GM23338 (cell line): ENCODE measurements around the gene LAMB1. TPM values are rescaled to one million over a fixed set of nuclear protein-coding genes. Genes with fewer than 3 reads are reported as not detected.

Experiments
- ATAC-seq: fragments of 200-7000 bp; cut with Tn5 transposase; 3 replicates; pipeline ENCODE4 v1.9.1; 2020
- DNase-seq: peaks from one replicate; pipeline ENCODE4 v3.0.0-alpha.2; 2015; ENCODE audit warnings: low spot score
- H2AFZ ChIP-seq: fragments of 200-600 bp; sonication (generic); 2 replicates; pipeline ENCODE4 v1.8.0; 2016; ENCODE audit warnings: antibody characterized with exemption, mild to moderate bottlenecking, moderate library complexity
- H3F3A ChIP-seq: fragments of 200-600 bp; sonication (generic); replicated peaks from 2 replicates; pipeline ENCODE4 v1.8.0; 2017; ENCODE audit warnings: antibody characterized with exemption, mixed run types, low read depth
- H3K27ac ChIP-seq: fragments of 200-600 bp; sonication (generic); 2 replicates; pipeline ENCODE4 v1.6.1; 2016; ENCODE audit warnings: low read depth
- H3K27me3 ChIP-seq: fragments of 200-600 bp; sonication (generic); 2 replicates; pipeline ENCODE4 v1.8.0; 2016; ENCODE audit warnings: mild to moderate bottlenecking, mixed run types, moderate library complexity; ENCODE audit not compliant: insufficient read depth
- H3K36me3 ChIP-seq: fragments of 200-600 bp; sonication (generic); 2 replicates; pipeline ENCODE4 v1.8.0; 2016; ENCODE audit warnings: mild to moderate bottlenecking; ENCODE audit not compliant: insufficient read depth
- H3K4me1 ChIP-seq: fragments of 200-600 bp; sonication (generic); 2 replicates; pipeline ENCODE4 v1.8.0; 2016; ENCODE audit warnings: mild to moderate bottlenecking, moderate library complexity; ENCODE audit not compliant: insufficient read depth
- H3K4me2 ChIP-seq: fragments of 200-600 bp; sonication (generic); 2 replicates; pipeline ENCODE4 v1.7.1; 2017; ENCODE audit warnings: mixed run types
- H3K4me3 ChIP-seq: fragments of 200-600 bp; sonication (generic); 2 replicates; pipeline ENCODE4 v1.6.1; 2016; ENCODE audit warnings: mixed run types
- H3K79me2 ChIP-seq: fragments of 200-600 bp; sonication (generic); replicated peaks from 2 replicates; pipeline ENCODE4 v1.8.0; 2017; ENCODE audit warnings: mild to moderate bottlenecking; ENCODE audit not compliant: insufficient read depth
- H3K9me2 ChIP-seq: fragments of 200-600 bp; sonication (generic); 2 replicates; pipeline ENCODE4 v1.8.0; 2017; ENCODE audit not compliant: insufficient read depth
- H4K20me1 ChIP-seq: fragments of 200-600 bp; sonication (generic); replicated peaks from 2 replicates; pipeline ENCODE4 v1.8.0; 2017; ENCODE audit warnings: mild to moderate bottlenecking; ENCODE audit not compliant: insufficient read depth
- H3K27ac Mint-ChIP-seq: 2 replicates; pipeline ENCODE4 v1.8.0; 2020; ENCODE audit warnings: inconsistent platforms, mild to moderate bottlenecking, moderate library complexity, mixed read lengths
- H3K27me3 Mint-ChIP-seq: 3 replicates; pipeline ENCODE4 v1.8.0; 2022; ENCODE audit warnings: low read depth, mild to moderate bottlenecking, moderate library complexity, mixed read lengths, inconsistent platforms; ENCODE audit not compliant: insufficient read depth, poor library complexity
- H3K36me3 Mint-ChIP-seq: 3 replicates; pipeline ENCODE4 v1.8.0; 2021; ENCODE audit warnings: low read depth, mild to moderate bottlenecking, inconsistent platforms, moderate library complexity, mixed read lengths
- H3K4me1 Mint-ChIP-seq: 3 replicates; pipeline ENCODE4 v1.8.0; 2020; ENCODE audit warnings: mild to moderate bottlenecking, inconsistent platforms, mixed read lengths
- H3K4me3 Mint-ChIP-seq: 3 replicates; pipeline ENCODE4 v1.8.0; 2021; ENCODE audit warnings: moderate library complexity, mild to moderate bottlenecking, inconsistent platforms, mixed read lengths
- H3K9me3 Mint-ChIP-seq: 3 replicates; pipeline ENCODE4 v1.8.0; 2020; ENCODE audit warnings: moderate library complexity, mild to moderate bottlenecking, inconsistent platforms, mixed read lengths
- CREB1 ChIP-seq: fragments of 250-450 bp; sonication (Bioruptor Pico); IDR thresholded peaks from 2 replicates; pipeline ENCODE4 v1.5.0; 2020; ENCODE audit warnings: low read depth, mild to moderate bottlenecking, moderate library complexity
- EZH2 ChIP-seq: fragments of 200-600 bp; sonication (generic); IDR thresholded peaks from one replicate; pipeline ENCODE4 v1.8.0; 2017; ENCODE audit warnings: antibody characterized with exemption, mild to moderate bottlenecking, low read depth; ENCODE audit not compliant: unreplicated experiment
- EZH2phosphoT487 ChIP-seq: fragments of 200-600 bp; sonication (generic); IDR thresholded peaks from one replicate; pipeline ENCODE4 v1.8.1; 2018; ENCODE audit warnings: antibody characterized with exemption; ENCODE audit not compliant: unreplicated experiment
- JUNB ChIP-seq: IDR thresholded peaks from one replicate; pipeline ENCODE4 v1.6.1; 2016; ENCODE audit warnings: antibody characterized with exemption; ENCODE audit not compliant: unreplicated experiment
- NANOG ChIP-seq: IDR thresholded peaks from 2 replicates; pipeline ENCODE4 v1.6.1; 2016; ENCODE audit warnings: antibody characterized with exemption, borderline replicate concordance
- POLR2AphosphoS5 ChIP-seq: IDR thresholded peaks from 2 replicates; pipeline ENCODE4 v1.6.1; 2016; ENCODE audit warnings: antibody characterized with exemption, low read depth
- STAT1 ChIP-seq: IDR thresholded peaks from one replicate; pipeline ENCODE4 v1.6.1; 2016; ENCODE audit warnings: antibody characterized with exemption; ENCODE audit not compliant: unreplicated experiment
- ZNF114 ChIP-seq: fragments of 250-450 bp; sonication (Bioruptor Pico); IDR thresholded peaks from 2 replicates; pipeline ENCODE4 v1.5.0; 2020; ENCODE audit warnings: mild to moderate bottlenecking, moderate library complexity
- ZNF331 ChIP-seq: fragments of 250-450 bp; sonication (Bioruptor Pico); IDR thresholded peaks from 2 replicates; pipeline ENCODE4 v1.5.0; 2020; ENCODE audit warnings: low read depth, mild to moderate bottlenecking, moderate library complexity
- polyA plus RNA-seq: library from polyadenylated mRNA; unstranded; fragments of >200 nt; fragmentation: Nextera tagmentation; extraction: Ambion mirVana; gene quantifications from 2 replicates; pipeline ENCODE4 v1.2.1, GENCODE V29; 2016
- total RNA-seq: library from RNA; depleted of rRNA; stranded (reverse); fragments of >200 nt; shearing (Covaris generic); gene quantifications from 2 replicates; pipeline ENCODE4 v1.2.3, GENCODE V29; 2014
- TF ChIP-seq, protein P1 (sequence below): fragments of 250-450 bp; sonication (Bioruptor Pico); IDR thresholded peaks from 2 replicates; pipeline ENCODE4 v1.5.0; 2020; ENCODE audit warnings: mild to moderate bottlenecking, moderate library complexity
- TF ChIP-seq, protein P2 (sequence below): IDR thresholded peaks from 2 replicates; pipeline ENCODE4 v1.6.1; 2016; ENCODE audit warnings: antibody characterized with exemption
- TF ChIP-seq, protein P3 (sequence below), 2 experiments: fragments of 200-600 bp in 1 of 2; sonication (generic) in 1 of 2; conservative IDR thresholded peaks; 2 replicates each; pipeline versions ENCODE4 v1.5.1 to v1.6.1; 2016 to 2017; ENCODE audit warnings: antibody characterized with exemption in 2 of 2, low read depth in 2 of 2, mild to moderate bottlenecking in 2 of 2, moderate library complexity in 1 of 2
- TF ChIP-seq, protein P4 (sequence below): IDR thresholded peaks from one replicate; pipeline ENCODE4 v1.6.1; 2018; ENCODE audit warnings: antibody characterized with exemption; ENCODE audit not compliant: unreplicated experiment

LAMB1 gene
- total and polyA plus RNA-seq, 2 experiments from 2014 or later = 53.5 to 57.8 TPM

DNA sequence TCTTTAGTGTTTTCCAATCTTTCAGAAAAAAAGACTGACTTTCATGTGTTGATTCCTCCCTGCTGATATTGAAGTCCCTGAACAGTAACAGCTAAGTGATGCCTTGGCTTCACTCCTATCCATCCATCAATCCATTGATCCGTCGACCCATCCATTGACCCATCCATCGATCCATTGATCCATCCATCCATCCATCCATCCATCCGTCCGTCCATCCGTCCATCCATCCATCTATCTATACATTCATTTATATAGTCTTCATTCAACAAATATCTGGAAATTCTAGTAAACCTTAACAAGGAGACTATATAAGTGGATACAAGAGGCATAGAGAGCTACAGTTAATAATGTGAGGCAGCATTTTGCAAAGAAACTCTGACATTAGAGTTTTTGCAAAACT, 21.6 kb upstream of the LAMB1 start:
- Mint-ChIP-seq H3K4me3 (no peak overlapping the region), H3K27me3 (no peaks in the 10 kb centered on the region), H3K36me3 (no peaks in the 10 kb centered on the region), H3K27ac (no peak overlapping the region), H3K4me1 (peaks cover 5% of the 10 kb centered on the region; the same call in 1 of the 3 replicates), H3K9me3 (no peaks in the 10 kb centered on the region)
- no peaks in the 10 kb centered on the region for H3K9me2 ChIP-seq
- H3K79me2 ChIP-seq = no peaks in the 10 kb centered on the region
- TF ChIP-seq JUNB (no peak), ZNF331 (CRISPR knock-in tag) (no peak), CREB1 (CRISPR knock-in tag) (no peak), POLR2AphosphoS5 (no peak), STAT1 (no peak), EZH2 (no peak), EZH2phosphoT487 (no peak), NANOG (no peak), ZNF114 (CRISPR knock-in tag) (no peak)
- TF ChIP-seq, protein P1, sequence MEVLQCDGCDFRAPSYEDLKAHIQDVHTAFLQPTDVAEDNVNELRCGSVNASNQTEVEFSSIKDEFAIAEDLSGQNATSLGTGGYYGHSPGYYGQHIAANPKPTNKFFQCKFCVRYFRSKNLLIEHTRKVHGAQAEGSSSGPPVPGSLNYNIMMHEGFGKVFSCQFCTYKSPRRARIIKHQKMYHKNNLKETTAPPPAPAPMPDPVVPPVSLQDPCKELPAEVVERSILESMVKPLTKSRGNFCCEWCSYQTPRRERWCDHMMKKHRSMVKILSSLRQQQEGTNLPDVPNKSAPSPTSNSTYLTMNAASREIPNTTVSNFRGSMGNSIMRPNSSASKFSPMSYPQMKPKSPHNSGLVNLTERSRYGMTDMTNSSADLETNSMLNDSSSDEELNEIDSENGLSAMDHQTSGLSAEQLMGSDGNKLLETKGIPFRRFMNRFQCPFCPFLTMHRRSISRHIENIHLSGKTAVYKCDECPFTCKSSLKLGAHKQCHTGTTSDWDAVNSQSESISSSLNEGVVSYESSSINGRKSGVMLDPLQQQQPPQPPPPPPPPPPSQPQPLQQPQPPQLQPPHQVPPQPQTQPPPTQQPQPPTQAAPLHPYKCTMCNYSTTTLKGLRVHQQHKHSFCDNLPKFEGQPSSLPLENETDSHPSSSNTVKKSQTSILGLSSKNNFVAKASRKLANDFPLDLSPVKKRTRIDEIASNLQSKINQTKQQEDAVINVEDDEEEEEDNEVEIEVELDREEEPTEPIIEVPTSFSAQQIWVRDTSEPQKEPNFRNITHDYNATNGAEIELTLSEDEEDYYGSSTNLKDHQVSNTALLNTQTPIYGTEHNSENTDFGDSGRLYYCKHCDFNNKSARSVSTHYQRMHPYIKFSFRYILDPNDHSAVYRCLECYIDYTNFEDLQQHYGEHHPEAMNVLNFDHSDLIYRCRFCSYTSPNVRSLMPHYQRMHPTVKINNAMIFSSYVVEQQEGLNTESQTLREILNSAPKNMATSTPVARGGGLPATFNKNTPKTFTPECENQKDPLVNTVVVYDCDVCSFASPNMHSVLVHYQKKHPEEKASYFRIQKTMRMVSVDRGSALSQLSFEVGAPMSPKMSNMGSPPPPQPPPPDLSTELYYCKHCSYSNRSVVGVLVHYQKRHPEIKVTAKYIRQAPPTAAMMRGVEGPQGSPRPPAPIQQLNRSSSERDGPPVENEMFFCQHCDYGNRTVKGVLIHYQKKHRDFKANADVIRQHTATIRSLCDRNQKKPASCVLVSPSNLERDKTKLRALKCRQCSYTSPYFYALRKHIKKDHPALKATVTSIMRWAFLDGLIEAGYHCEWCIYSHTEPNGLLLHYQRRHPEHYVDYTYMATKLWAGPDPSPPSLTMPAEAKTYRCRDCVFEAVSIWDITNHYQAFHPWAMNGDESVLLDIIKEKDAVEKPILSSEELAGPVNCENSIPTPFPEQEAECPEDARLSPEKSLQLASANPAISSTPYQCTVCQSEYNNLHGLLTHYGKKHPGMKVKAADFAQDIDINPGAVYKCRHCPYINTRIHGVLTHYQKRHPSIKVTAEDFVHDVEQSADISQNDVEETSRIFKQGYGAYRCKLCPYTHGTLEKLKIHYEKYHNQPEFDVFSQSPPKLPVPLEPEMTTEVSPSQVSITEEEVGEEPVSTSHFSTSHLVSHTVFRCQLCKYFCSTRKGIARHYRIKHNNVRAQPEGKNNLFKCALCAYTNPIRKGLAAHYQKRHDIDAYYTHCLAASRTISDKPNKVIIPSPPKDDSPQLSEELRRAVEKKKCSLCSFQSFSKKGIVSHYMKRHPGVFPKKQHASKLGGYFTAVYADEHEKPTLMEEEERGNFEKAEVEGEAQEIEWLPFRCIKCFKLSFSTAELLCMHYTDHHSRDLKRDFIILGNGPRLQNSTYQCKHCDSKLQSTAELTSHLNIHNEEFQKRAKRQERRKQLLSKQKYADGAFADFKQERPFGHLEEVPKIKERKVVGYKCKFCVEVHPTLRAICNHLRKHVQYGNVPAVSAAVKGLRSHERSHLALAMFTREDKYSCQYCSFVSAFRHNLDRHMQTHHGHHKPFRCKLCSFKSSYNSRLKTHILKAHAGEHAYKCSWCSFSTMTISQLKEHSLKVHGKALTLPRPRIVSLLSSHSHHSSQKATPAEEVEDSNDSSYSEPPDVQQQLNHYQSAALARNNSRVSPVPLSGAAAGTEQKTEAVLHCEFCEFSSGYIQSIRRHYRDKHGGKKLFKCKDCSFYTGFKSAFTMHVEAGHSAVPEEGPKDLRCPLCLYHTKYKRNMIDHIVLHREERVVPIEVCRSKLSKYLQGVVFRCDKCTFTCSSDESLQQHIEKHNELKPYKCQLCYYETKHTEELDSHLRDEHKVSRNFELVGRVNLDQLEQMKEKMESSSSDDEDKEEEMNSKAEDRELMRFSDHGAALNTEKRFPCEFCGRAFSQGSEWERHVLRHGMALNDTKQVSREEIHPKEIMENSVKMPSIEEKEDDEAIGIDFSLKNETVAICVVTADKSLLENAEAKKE (CRISPR knock-in tag) = no peak
- TF ChIP-seq, protein P2, sequence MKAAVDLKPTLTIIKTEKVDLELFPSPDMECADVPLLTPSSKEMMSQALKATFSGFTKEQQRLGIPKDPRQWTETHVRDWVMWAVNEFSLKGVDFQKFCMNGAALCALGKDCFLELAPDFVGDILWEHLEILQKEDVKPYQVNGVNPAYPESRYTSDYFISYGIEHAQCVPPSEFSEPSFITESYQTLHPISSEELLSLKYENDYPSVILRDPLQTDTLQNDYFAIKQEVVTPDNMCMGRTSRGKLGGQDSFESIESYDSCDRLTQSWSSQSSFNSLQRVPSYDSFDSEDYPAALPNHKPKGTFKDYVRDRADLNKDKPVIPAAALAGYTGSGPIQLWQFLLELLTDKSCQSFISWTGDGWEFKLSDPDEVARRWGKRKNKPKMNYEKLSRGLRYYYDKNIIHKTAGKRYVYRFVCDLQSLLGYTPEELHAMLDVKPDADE = no peak
- TF ChIP-seq, protein P3, sequence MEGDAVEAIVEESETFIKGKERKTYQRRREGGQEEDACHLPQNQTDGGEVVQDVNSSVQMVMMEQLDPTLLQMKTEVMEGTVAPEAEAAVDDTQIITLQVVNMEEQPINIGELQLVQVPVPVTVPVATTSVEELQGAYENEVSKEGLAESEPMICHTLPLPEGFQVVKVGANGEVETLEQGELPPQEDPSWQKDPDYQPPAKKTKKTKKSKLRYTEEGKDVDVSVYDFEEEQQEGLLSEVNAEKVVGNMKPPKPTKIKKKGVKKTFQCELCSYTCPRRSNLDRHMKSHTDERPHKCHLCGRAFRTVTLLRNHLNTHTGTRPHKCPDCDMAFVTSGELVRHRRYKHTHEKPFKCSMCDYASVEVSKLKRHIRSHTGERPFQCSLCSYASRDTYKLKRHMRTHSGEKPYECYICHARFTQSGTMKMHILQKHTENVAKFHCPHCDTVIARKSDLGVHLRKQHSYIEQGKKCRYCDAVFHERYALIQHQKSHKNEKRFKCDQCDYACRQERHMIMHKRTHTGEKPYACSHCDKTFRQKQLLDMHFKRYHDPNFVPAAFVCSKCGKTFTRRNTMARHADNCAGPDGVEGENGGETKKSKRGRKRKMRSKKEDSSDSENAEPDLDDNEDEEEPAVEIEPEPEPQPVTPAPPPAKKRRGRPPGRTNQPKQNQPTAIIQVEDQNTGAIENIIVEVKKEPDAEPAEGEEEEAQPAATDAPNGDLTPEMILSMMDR (conservative IDR thresholded peaks at IDR 0.05; ENCODE audit: low read depth in 2 of 2) = no peak
- TF ChIP-seq, protein P4, sequence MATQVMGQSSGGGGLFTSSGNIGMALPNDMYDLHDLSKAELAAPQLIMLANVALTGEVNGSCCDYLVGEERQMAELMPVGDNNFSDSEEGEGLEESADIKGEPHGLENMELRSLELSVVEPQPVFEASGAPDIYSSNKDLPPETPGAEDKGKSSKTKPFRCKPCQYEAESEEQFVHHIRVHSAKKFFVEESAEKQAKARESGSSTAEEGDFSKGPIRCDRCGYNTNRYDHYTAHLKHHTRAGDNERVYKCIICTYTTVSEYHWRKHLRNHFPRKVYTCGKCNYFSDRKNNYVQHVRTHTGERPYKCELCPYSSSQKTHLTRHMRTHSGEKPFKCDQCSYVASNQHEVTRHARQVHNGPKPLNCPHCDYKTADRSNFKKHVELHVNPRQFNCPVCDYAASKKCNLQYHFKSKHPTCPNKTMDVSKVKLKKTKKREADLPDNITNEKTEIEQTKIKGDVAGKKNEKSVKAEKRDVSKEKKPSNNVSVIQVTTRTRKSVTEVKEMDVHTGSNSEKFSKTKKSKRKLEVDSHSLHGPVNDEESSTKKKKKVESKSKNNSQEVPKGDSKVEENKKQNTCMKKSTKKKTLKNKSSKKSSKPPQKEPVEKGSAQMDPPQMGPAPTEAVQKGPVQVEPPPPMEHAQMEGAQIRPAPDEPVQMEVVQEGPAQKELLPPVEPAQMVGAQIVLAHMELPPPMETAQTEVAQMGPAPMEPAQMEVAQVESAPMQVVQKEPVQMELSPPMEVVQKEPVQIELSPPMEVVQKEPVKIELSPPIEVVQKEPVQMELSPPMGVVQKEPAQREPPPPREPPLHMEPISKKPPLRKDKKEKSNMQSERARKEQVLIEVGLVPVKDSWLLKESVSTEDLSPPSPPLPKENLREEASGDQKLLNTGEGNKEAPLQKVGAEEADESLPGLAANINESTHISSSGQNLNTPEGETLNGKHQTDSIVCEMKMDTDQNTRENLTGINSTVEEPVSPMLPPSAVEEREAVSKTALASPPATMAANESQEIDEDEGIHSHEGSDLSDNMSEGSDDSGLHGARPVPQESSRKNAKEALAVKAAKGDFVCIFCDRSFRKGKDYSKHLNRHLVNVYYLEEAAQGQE = no peak
- H3K36me3 ChIP-seq = no peaks in the 10 kb centered on the region
- DNase-seq (no peak), ATAC-seq (no peak)
- no peaks in the 10 kb centered on the region for H3F3A ChIP-seq
- no peak overlapping the region for H3K4me3 ChIP-seq
- H3K27ac ChIP-seq = no peak overlapping the region
- H3K4me1 ChIP-seq = no peaks in the 10 kb centered on the region
- no peaks in the 10 kb centered on the region for H3K27me3 ChIP-seq
- no peak overlapping the region for H3K4me2 ChIP-seq
- H4K20me1 ChIP-seq = no peaks in the 10 kb centered on the region
- no peak overlapping the region for H2AFZ ChIP-seq
